ENCODE data around the gene ESF1.

- TF ChIP-seq CTCF (IDR thresholded peaks at IDR 0.05) (no peak), POLR2AphosphoS5 (IDR thresholded peaks at IDR 0.05; ENCODE audit: insufficient read depth in 1 of 2, low read depth in 1 of 2) (no peak), POLR2A (IDR thresholded peaks at IDR 0.05) (no peak)
These were observed 114.6 kb downstream of the ESF1 start for GRCh38 chr20:13670160-13670559.

All from vagina (tissue), 2 donors.